ENCODE measurements around the gene RNGTT. TPM values are rescaled to one million over a fixed set of nuclear protein-coding genes. Genes with fewer than 3 reads are reported as not detected.

The RNGTT gene
- total and polyA plus RNA-seq, 10 of the 15 experiments (the other 5 are each of a cell fraction or from before 2014, with no cell fraction given), result 7.7 to 30.4 (median 22.2) TPM

GRCh38 chr6:88698661-88699060 is 264.8 kb downstream of the RNGTT start:
- intact Hi-C loops (cut with micrococcal nuclease; ENCODE audit: unreplicated experiment) (no loop called here), in situ Hi-C loops (cut with MboI) (no loop called here)
- CTCF ChIA-PET, result interaction anchor here (1.0 kb wide), 1 partner anchor 62 kb away, joined by 3 read pairs; no protein-coding TSS in a partner anchor
- FAIRE-seq, result no peak
- RAD21 ChIA-PET (ENCODE audit: unreplicated experiment), result interaction anchor here (0.8 to 0.9 kb wide), 2 partner anchors 48 to 62 kb away, joined by 3 read pairs; no protein-coding TSS in a partner anchor
- Histone ChIP-seq H3K4me2 (ENCODE audit: control insufficient read depth, insufficient read depth) (no peak overlapping the region), H3K79me2 (ENCODE audit: control insufficient read depth, insufficient read depth, low read length) (no peaks in the 10 kb centered on the region), H4K20me1 (ENCODE audit: control insufficient read depth, insufficient read depth) (no peaks in the 10 kb centered on the region), H3K27ac (ENCODE audit: control insufficient read depth, insufficient read depth) (no peak overlapping the region), H3K4me1 (ENCODE audit: control insufficient read depth, insufficient read depth, low read length) (no peaks in the 10 kb centered on the region), H3K36me3 (ENCODE audit: control insufficient read depth in 2 of 2, insufficient read depth in 2 of 2, low read length in 1 of 2) (peaks cover 0 to 3% of the 10 kb centered on the region in 2 experiments; a peak in 1 of 4 replicates), H3K4me3 (no peak overlapping the region), H3K9me3 (replicated peaks; ENCODE audit: control insufficient read depth, insufficient read depth, low read length) (peaks cover 11% of the 10 kb centered on the region), H3K27me3 (replicated peaks in 1 of 2; ENCODE audit: control insufficient read depth in 2 of 2, insufficient read depth in 2 of 2, low read length in 1 of 2) (no peaks in the 10 kb centered on the region), H2AFZ (ENCODE audit: control insufficient read depth, low read depth, low read length) (no peak overlapping the region), H3K9ac (ENCODE audit: control insufficient read depth, insufficient read depth, low read length) (no peak overlapping the region)
- SMC1A ChIA-PET (ENCODE audit: uncharacterized antibody, unreplicated experiment), result interaction anchor here (0.8 to 1.6 kb wide), 7 partner anchors 8 to 60 kb away, joined by 3 to 7 read pairs (median 3); no protein-coding TSS in a partner anchor
- BruUV-seq (replicated peaks), result no TSS peak
- ATAC-seq, result no peak
- POLR2A ChIA-PET, result no interaction called here
- WGBS (ENCODE audit: insufficient coverage, insufficient replicate concordance, low lambda C conversion rate, missing lambda C conversion rate), result 99% methylated on average over 5 of the region's 5 CpGs
- DNase-seq (ENCODE audit: low read depth, low spot score), result no peak
- no peak for TF ChIP-seq ZNF622 (IDR thresholded peaks at IDR 0.05)
- no peak for TF ChIP-seq E2F8 (IDR thresholded peaks at IDR 0.05; ENCODE audit: low read depth, partially characterized antibody)
- TF ChIP-seq CHD4 (IDR thresholded peaks at IDR 0.05), result no peak
- TF ChIP-seq FOXK2 (IDR thresholded peaks at IDR 0.05), result no peak
- no peak for TF ChIP-seq ATF7 (IDR thresholded peaks at IDR 0.05; ENCODE audit: low read depth)
- no peak for TF ChIP-seq RELB (IDR thresholded peaks at IDR 0.05; ENCODE audit: low read depth)
- TF ChIP-seq MXI1 (IDR thresholded peaks at IDR 0.05; ENCODE audit: low read depth, low read length), result no peak
- TF ChIP-seq BCL3 (IDR thresholded peaks at IDR 0.05; ENCODE audit: borderline replicate concordance, insufficient read depth, low read depth, low read length, poor library complexity, severe bottlenecking), result no peak
- no peak for TF ChIP-seq NR2F1 (conservative IDR thresholded peaks at IDR 0.05)
- no peak for TF ChIP-seq SREBF2 (IDR thresholded peaks at IDR 0.05; ENCODE audit: low read length)
- TF ChIP-seq ESRRA (IDR thresholded peaks at IDR 0.05; ENCODE audit: low read length), result no peak
- no peak for TF ChIP-seq RAD21 (IDR thresholded peaks at IDR 0.05; ENCODE audit: insufficient read depth, low read depth, low read length)
- TF ChIP-seq CBX5 (IDR thresholded peaks at IDR 0.05; ENCODE audit: low read depth), result no peak
- no peak for TF ChIP-seq RELA (IDR thresholded peaks at IDR 0.05; ENCODE audit: borderline replicate concordance, partially characterized antibody)
- TF ChIP-seq CTCF (IDR thresholded peaks at IDR 0.05 in 2 of 3, conservative IDR thresholded peaks at IDR 0.05 in 1 of 3; ENCODE audit: control insufficient read depth in 2 of 3, extremely low read depth in 1 of 3, insufficient read depth in 1 of 3, low read depth in 3 of 3, low read length in 3 of 3), result no peak
